Measurements from ENCODE around the gene AUH.
A peak's percentile ranks its signal among the peaks of the same experiment; 100 is the strongest.
"Not testable (repeated sequence)": the region's sequence is repeated elsewhere in the genome, so short reads cannot be mapped to it uniquely, and the experiment has no call there.

AUH gene

DNA sequence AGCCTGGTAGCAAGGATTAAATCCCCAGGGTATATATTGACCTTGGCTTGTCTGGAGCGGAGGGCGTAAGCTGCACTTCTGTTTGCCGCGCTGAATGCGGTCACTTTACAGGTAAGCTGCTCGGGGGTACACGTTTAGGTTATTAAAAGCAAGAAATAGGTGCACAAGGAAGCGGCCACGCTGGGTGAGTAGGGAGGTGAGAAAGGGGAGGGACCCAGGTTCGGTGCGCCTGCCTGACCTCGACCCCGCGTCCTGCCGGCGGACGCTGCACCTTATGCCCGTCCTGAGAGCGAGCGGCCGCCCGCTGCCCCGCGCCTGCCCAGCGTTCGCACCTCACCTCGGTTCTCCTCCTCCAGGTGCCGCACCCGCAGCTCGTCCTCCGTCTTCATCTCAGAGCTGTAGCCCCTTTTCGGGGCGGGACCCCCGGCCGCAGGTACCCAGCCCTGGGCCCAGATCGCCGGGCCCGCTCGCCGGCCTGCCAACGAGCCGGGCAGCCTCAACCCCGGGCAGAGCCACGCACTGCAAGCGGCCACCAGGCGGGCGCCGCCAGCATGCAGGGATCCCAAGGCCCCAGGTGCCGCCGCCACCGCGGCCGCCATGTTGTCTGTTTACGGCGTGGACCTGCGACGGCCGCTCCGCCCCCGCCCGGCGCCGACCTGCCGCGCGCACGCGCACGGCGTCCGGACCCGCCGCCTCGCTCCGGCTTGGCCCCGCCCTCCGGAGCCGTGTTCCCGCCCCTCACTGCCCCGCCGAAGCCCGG is at the start of gene AUH:
AUH (minus strand) TSS at position 628 of the 760 bp plus-strand sequence; CDS start at position 599, 29 bp downstream.
- peak; percentile 90 for DNase-seq

- DNase-seq: no peak
Measured at GRCh38 chr9:91411096-91411771, 49.5 kb upstream of the AUH start.

DNA sequence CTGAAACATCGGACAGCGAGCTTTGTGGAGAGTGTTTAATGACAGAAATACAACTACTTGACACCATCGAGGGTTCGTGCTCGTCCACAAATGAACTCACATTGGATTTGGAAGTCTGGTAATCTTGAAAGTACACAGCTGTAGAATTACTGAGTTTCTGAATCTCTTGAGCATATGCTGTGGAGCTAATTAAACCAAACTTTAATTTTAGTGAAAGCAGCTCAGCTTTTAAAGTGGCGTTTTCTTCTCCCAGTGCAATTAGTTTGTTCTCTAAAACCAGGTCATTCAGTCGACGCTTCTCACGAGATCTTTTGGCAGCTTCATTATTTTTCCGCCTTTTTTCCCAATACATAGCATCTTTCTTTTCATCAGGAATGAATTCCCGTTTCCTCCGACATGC is 48.4 kb upstream of the AUH start:
- no peak for DNase-seq

GRCh38 chr9:91408475-91408874 is 46.8 kb upstream of the AUH start:
- DNase-seq: no peak

GRCh38 chr9:91407580-91408318 is 46.0 kb upstream of the AUH start:
- DNase-seq: no peak

DNA sequence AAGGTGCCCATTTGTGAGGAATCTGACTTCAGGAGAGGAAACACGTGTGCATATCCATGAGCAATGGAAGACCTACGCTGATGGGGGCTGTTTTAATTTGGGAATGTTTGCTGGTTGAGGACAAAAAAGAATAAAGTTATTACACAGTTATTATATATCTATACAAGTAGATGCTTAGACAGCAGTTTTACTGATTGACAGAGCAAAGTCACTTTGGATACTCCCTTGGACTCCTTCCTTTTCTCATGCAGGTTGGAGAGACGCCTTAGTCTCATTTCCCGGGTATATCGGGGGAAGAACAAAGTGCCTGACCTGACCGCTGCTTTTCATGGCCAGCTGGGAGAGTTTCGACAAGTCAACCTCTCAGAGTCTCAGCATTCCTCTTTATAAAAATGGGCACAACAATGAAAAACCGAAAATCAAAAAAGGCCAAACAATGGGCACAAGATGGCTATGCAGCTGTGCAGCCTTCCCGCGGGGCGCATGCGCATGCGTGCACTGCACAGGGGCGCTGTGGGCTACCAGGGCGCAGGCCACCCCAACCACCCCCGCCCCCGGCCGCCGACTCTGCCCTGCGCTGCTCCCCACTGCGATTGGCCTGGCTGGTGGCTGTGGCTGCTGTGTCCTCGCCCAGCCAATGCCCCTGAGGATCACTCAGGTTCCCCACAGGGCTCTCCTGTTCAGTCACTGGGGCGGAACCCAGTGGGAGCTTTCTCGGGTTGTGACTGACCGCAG is 43.8 kb upstream of the AUH start:
- DNase-seq: no peak

- no peak for DNase-seq
Measured at GRCh38 chr9:91403665-91404543, 42.2 kb upstream of the AUH start.

- no peak for DNase-seq
Measured at GRCh38 chr9:91398926-91399325, 37.2 kb upstream of the AUH start.

DNA sequence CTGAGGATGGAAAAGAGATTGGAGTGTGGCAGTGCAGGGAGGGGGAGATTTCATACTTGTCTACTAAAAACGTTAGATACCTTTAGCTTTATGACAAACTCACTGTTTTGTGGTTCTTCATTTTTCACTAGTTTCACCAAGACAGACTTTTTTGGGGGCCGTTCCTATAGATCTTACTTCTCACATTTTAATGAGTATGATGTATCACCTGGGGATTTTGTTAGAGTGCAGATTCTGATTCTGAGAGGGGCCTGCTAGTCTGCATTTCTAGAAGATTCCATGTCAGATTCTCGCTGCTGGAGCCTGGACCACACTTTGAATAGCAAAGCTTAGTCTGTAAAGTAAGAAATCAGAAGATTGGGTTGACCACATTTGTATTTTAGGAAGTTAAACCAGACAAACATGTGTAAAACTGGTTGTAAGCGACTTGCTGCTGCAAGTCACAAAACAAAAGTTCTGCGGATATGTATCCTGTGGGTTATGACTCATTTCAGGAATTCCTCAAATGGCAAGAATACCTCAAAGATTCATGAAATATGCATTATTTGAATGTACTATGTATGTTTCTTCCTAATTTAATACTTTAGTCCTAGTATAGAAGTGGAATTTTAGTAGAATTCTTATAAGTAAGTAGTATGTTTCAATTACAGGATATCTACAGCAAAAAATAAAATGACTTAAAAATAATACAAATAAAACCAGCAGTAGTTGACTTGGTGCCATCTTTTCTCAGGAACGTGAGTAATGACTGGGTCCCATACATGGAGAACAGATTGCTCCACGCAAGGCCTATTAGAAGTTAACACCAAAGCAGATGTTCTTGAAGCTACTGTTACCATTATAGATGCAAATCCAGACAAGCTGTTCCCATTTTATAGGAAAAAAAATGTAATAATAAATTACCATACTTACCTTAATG is 34.1 kb upstream of the AUH start:
- no peak for DNase-seq

DNA sequence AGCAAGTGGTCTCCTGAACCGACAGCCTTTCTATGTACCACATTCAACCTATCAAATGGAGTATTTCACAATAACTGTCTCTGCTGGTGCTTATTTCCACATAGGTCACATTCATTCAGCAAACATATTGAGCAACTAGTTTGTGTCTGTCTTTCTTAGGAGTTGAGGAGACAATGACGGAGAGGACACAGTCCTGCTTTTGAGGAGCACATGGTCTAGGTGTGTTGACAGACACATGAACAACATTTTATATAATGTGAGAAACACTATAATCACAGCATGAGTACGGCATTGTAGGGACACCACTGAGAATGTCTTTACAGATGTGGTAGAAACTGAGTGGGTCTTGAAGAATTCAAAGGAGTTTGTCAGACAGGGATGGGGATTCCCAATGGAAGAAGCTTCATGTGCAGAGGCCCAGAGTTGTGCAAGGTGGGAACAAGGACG is 33.4 kb upstream of the AUH start:
- DNase-seq: no peak

- no peak for DNase-seq
Measured at GRCh38 chr9:91393826-91394225, 32.1 kb upstream of the AUH start.

GRCh38 chr9:91392435-91392834 is 30.7 kb upstream of the AUH start:
- DNase-seq: no peak

GRCh38 chr9:91391818-91392217 is 30.1 kb upstream of the AUH start:
- no peak for DNase-seq

DNA sequence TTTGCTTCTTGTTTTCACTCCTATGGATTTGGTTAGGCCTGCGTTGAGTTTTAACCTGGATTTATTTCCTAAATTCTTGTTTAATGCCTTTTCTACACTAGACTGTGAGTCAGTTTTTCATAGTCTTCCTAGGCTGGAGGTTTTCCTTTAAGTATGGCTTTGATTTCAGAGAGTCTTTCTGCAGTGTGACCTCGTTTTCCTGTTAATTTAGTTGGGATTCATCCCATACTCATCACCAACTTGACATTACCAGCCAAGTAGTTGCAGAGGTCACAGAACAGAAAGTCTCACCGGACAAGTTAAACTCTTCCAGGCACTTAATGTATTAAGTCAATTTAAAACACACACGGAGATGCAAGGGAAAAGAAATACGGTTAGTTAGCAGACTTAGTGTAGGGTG is 29.7 kb upstream of the AUH start:
- DNase-seq: no peak

GRCh38 chr9:91389686-91390085 is 28.0 kb upstream of the AUH start:
- not testable (repeated sequence) for DNase-seq

- DNase-seq: no peak
Measured at GRCh38 chr9:91386765-91387164, 25.0 kb upstream of the AUH start.

GRCh38 chr9:91384954-91385353 is 23.2 kb upstream of the AUH start:
- no peak for DNase-seq

- DNase-seq: no peak
Measured at GRCh38 chr9:91383577-91383976, 21.9 kb upstream of the AUH start.

GRCh38 chr9:91382298-91382697 is 20.6 kb upstream of the AUH start:
- DNase-seq: no peak

- no peak for DNase-seq
Measured at GRCh38 chr9:91379426-91379825, 17.7 kb upstream of the AUH start.

DNA sequence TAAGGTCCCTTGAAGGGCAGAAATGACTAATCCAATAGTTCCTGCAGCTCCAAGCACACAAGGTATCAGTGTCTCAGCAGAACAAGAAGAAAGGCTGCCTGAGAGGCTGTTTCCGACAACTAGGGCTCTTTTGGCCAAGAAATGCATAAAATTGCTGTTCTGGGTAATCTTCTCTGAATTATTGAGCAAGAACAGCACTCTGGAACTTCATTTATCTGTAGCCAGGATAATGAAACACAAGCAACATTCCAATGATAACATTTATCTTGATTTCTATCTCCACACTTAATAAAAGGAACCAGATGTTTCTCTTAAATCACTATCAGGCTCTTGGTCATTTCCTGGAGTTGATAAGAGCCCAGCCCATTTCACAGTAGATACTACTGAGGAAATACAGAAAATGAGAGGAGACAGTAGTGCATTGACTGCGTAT is 17.0 kb upstream of the AUH start:
- DNase-seq: no peak

Measured in right hindlimb (tissue), 1 donor.